ENCODE measurements around the gene GRIK1.

Gene GRIK1

GRCh38 chr21:29521872-29522271, 417.9 kb downstream of the GRIK1 start:
- FAIRE-seq, result no peak
- TF ChIP-seq CTCF (IDR thresholded peaks at IDR 0.05; ENCODE audit: insufficient read depth, missing control alignments), result no peak
- no peak for DNase-seq (ENCODE audit: insufficient read length, low spot score)

GRCh38 chr21:29520171-29520570, 419.6 kb downstream of the GRIK1 start:
- FAIRE-seq, result no peak

GRCh38 chr21:29514652-29515247, 425.0 kb downstream of the GRIK1 start:
- FAIRE-seq (no peak), DNase-seq (ENCODE audit: insufficient read length, low spot score) (no peak)
- TF ChIP-seq CTCF (IDR thresholded peaks at IDR 0.05; ENCODE audit: insufficient read depth, missing control alignments), result no peak

More at GRCh38 chr21:29520171-29520570, 419.6 kb downstream of the GRIK1 start:
- no peak for TF ChIP-seq CTCF (IDR thresholded peaks at IDR 0.05; ENCODE audit: insufficient read depth, missing control alignments)
- no peak for DNase-seq (ENCODE audit: insufficient read length, low spot score)

GRCh38 chr21:29513535-29513934, 426.3 kb downstream of the GRIK1 start:
- FAIRE-seq, result no peak
- TF ChIP-seq CTCF (IDR thresholded peaks at IDR 0.05; ENCODE audit: insufficient read depth, missing control alignments), result no peak
- DNase-seq (ENCODE audit: insufficient read length, low spot score), result no peak

GRCh38 chr21:29511096-29511495, 428.7 kb downstream of the GRIK1 start:
- FAIRE-seq (no peak), DNase-seq (ENCODE audit: insufficient read length, low spot score) (no peak)
- no peak for TF ChIP-seq CTCF (IDR thresholded peaks at IDR 0.05; ENCODE audit: insufficient read depth, missing control alignments)

- TF ChIP-seq CTCF (IDR thresholded peaks at IDR 0.05; ENCODE audit: insufficient read depth, missing control alignments), result no peak
- FAIRE-seq (no peak), DNase-seq (ENCODE audit: insufficient read length, low spot score) (no peak)
Measured at GRCh38 chr21:29509121-29509520, 430.7 kb downstream of the GRIK1 start.

GRCh38 chr21:29508301-29508700, 431.5 kb downstream of the GRIK1 start:
- FAIRE-seq (no peak), DNase-seq (ENCODE audit: insufficient read length, low spot score) (no peak)
- TF ChIP-seq CTCF (IDR thresholded peaks at IDR 0.05; ENCODE audit: insufficient read depth, missing control alignments), result no peak
